Ovary (tissue), 9 donors: ENCODE results near the gene RBFA. TPM values are rescaled to one million over a fixed set of nuclear protein-coding genes. Genes with fewer than 3 reads are reported as not detected.

Source experiments
- DNase-seq, 5 donors: peaks; one replicate each; pipeline ENCODE4 v3.0.0-alpha.2; 2019 to 2020
- H3K27ac ChIP-seq, 2 donors: fragments of 200-600 bp; one replicate each; pipeline versions ENCODE4 v1.5.1 to v1.8.0; 2019 to 2022
- H3K27me3 ChIP-seq: fragments of 200-600 bp; one replicate; pipeline ENCODE4 v1.8.0; 2022
- H3K36me3 ChIP-seq: fragments of 200-600 bp; sonication (generic); one replicate; pipeline ENCODE4 v1.5.1; 2019
- H3K4me1 ChIP-seq: one replicate; pipeline ENCODE4 v1.8.1; 2013; ENCODE audit warnings: mild to moderate bottlenecking, moderate library complexity; ENCODE audit not compliant: insufficient read depth
- H3K4me3 ChIP-seq: fragments of 200-600 bp; sonication (generic); one replicate; pipeline ENCODE4 v1.5.1; 2017
- H3K9me3 ChIP-seq, 2 donors: fragments of 200-600 bp in 1 of 2; sonication (generic) in 1 of 2; one replicate each; pipeline versions ENCODE4 v1.5.1 to v1.8.1; 2013 to 2019; ENCODE audit warnings: mild to moderate bottlenecking in 1 of 2, moderate library complexity in 1 of 2
- CTCF ChIP-seq, 3 donors: fragments of 450-650 bp in 2 of 3; fragments of 200-600 bp in 1 of 3; IDR thresholded peaks; one replicate each; pipeline versions ENCODE4 v1.5.1 to v1.8.0; 2016 to 2022; ENCODE audit warnings: antibody characterized with exemption in 3 of 3, mild to moderate bottlenecking in 1 of 3
- EP300 ChIP-seq: sonication (generic); formaldehyde crosslinking; IDR thresholded peaks from one replicate; pipeline ENCODE4 v1.6.1; 2017; ENCODE audit warnings: antibody characterized with exemption
- POLR2A ChIP-seq: fragments of 450-650 bp; IDR thresholded peaks from one replicate; pipeline ENCODE4 v1.6.1; 2017; ENCODE audit warnings: antibody characterized with exemption, mild to moderate bottlenecking, moderate library complexity
- WGBS, 3 donors: extraction: QIAGEN DNeasy Blood & Tissue Kit in 1 of 3; methylation state at CpG; one replicate each; pipeline versions ENCODE4 v1.1.5 to v1.1.7; 2013 to 2017; 5-methylcytosine and 5-hydroxymethylcytosine counted together
- intact Hi-C, 4 donors: fragments of 100-400 bp; cut with DNase I; formaldehyde crosslinking; loops; one replicate each; pipeline versions ENCODE4 v1.11.0 to v1.15.1; 2022 to 2023
- polyA plus RNA-seq, 2 donors: library from polyadenylated mRNA; stranded (reverse); fragments of 200-250 nt in 1 of 2; fragments of 350-450 nt in 1 of 2; fragmentation: Illumina TruSeq in 1 of 2; extraction: RNeasy Lipid Tissue Mini Kit (QIAGEN cat#74804) in 1 of 2; gene quantifications; one replicate each; pipeline ENCODE4 v1.2.3, GENCODE V29; 2013 to 2014
- total RNA-seq, 7 donors: library from RNA; depleted of rRNA in 2 of 7; stranded (reverse); fragments of >200 nt in 2 of 7; fragmentation: NEBNext Ultra II Directional in 3 of 7; extraction: Animal tissue kit (Norgen Biotek cat#: 25700) in 3 of 7; gene quantifications; one replicate each; pipeline versions ENCODE4 v1.1.0 to v1.2.4, GENCODE V29; 2016 to 2023
- donor health status: DM: no; HTN: no; CAD: no; lungs with moderate emphysema.
- donor health status: DM: no; HTN: no; CAD: no.
- donor health status: Bipolar disorder and iron deficiency.
- donor health status: DM: yes; HTN: yes; CAD: no.
- donor health status: DM: no; HTN: no; CAD: no.
- donor health status: DM: yes; HTN: yes; CAD: no.

RBFA gene
- total and polyA plus RNA-seq, 9 donors = 13.7 to 31.9 (median 17.0) TPM

GRCh38 chr18:80033181-80034067 is 810 bp upstream of the RBFA start:
- WGBS, 3 donors = 2 to 7% (median 2%) methylated on average over 47 to 90 of the region's 90 CpGs
- no peak for DNase-seq
- Histone ChIP-seq H3K4me1 (peaks cover 2% of the 10 kb centered on the region), H3K4me3 (peak overlapping the region; percentile 60), H3K27ac (peak overlapping the region; percentile 4 to 76), H3K27me3 (no peaks in the 10 kb centered on the region), H3K9me3 (no peaks in the 10 kb centered on the region), H3K36me3 (no peaks in the 10 kb centered on the region)
- intact Hi-C loops = loop anchor here in 3 of 4 donors (5.0 to 10.0 kb wide), 5 partner anchors 49 to 114 kb away; partner anchors contain the start of genes ADNP2 (in 2 of the 3) and TXNL4A (in 1 of the 3)
- no peak for TF ChIP-seq CTCF (IDR thresholded peaks at IDR 0.05)
- TF ChIP-seq POLR2A = peak; percentile 39
- no peak for TF ChIP-seq EP300

- Histone ChIP-seq H3K27ac (peak overlapping the region in 1 of 2 donors; percentile 77), H3K27me3 (no peaks in the 10 kb centered on the region), H3K9me3 (no peaks in the 10 kb centered on the region), H3K36me3 (no peaks in the 10 kb centered on the region), H3K4me1 (peaks cover 2% of the 10 kb centered on the region), H3K4me3 (peak overlapping the region; percentile 60)
- 5 to 6% (median 5%) methylated on average over 8 of the region's 8 CpGs for WGBS, 3 donors
- intact Hi-C loops = loop anchor here in 3 of 4 donors (5.0 to 10.0 kb wide), 6 partner anchors 50 to 112 kb away; partner anchors contain the start of genes ADNP2 (in 2 of the 3), SLC66A2 (in 1 of the 3) and TXNL4A (in 1 of the 3)
- DNase-seq = no peak
- no peak for TF ChIP-seq EP300
- TF ChIP-seq POLR2A = no peak
- TF ChIP-seq CTCF (IDR thresholded peaks at IDR 0.05) = no peak
Observed at GRCh38 chr18:80034852-80035406, 695 bp downstream of the RBFA start.

GRCh38 chr18:80035997-80036396 is 1.8 kb downstream of the RBFA start:
- Histone ChIP-seq H3K27me3 (no peaks in the 10 kb centered on the region), H3K4me1 (peaks cover 2% of the 10 kb centered on the region), H3K27ac (no peak overlapping the region), H3K36me3 (no peaks in the 10 kb centered on the region), H3K4me3 (no peak overlapping the region), H3K9me3 (no peaks in the 10 kb centered on the region)
- WGBS, 3 donors = 92 to 93% (median 93%) methylated on average over 7 of the region's 7 CpGs
- intact Hi-C loops = loop anchor here in 3 of 4 donors (5.0 to 10.0 kb wide), 4 partner anchors 51 to 111 kb away; partner anchors contain the start of genes ADNP2 (in 1 of the 3), SLC66A2 (in 1 of the 3) and TXNL4A (in 1 of the 3)
- TF ChIP-seq CTCF (IDR thresholded peaks at IDR 0.05) (no peak), EP300 (no peak), POLR2A (no peak)
- DNase-seq = no peak

DNA sequence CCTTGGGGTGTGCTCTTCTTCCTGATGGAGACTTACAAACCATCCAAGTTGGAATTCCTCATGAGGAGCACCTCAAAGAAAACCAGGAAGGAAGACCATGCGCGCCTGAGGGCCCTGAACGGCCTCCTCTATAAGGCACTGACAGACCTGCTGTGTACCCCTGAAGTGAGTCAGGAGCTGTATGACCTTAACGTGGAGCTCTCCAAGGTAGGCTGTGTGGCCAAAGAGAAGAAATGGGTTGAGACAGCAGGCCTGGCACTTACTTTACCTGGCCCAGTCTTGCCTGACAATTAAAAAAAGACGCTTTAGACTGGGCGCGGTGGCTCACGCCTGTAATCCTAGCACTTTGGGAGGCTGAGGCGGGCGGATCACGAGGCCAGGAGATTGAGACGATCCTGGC is 3.1 kb downstream of the RBFA start:
- Histone ChIP-seq H3K9me3 (no peaks in the 10 kb centered on the region), H3K4me3 (no peak overlapping the region), H3K27me3 (no peaks in the 10 kb centered on the region), H3K4me1 (peaks cover 2% of the 10 kb centered on the region), H3K36me3 (no peaks in the 10 kb centered on the region), H3K27ac (no peak overlapping the region)
- intact Hi-C loops = loop anchor here in 3 of 4 donors (5.0 to 10.0 kb wide), 4 partner anchors 52 to 112 kb away; partner anchors contain the start of genes ADNP2 (in 1 of the 3), SLC66A2 (in 1 of the 3) and TXNL4A (in 1 of the 3)
- WGBS, 3 donors = 95 to 97% (median 96%) methylated on average over 12 of the region's 12 CpGs
- TF ChIP-seq EP300 (no peak), POLR2A (no peak), CTCF (IDR thresholded peaks at IDR 0.05) (no peak)
- no peak for DNase-seq
